Measurements from ENCODE around the gene MCF2L2.
"Not testable (repeated sequence)": the region's sequence is repeated elsewhere in the genome, so short reads cannot be mapped to it uniquely, and the experiment has no call there.

MCF2L2 gene

GRCh38 chr3:183428447-183429211, at the start of gene MCF2L2:
Gene MCF2L2, minus strand, starts transcription at chr3:183428619. Its CDS starts 642 bp downstream, at chr3:183427977.
- DNase-seq (ENCODE audit: low read depth in 2 of 2), result peak; percentile 39 to 71

- DNase-seq (ENCODE audit: low read depth in 2 of 2), result no peak
These were observed 49.5 kb upstream of the MCF2L2 start for GRCh38 chr3:183477801-183478456.

- not testable (repeated sequence) for DNase-seq (ENCODE audit: low read depth in 2 of 2)
These were observed 47.3 kb upstream of the MCF2L2 start for GRCh38 chr3:183475764-183476162.

- DNase-seq (ENCODE audit: low read depth in 2 of 2), result no peak
These were observed 46.8 kb upstream of the MCF2L2 start for GRCh38 chr3:183475016-183475763.

GRCh38 chr3:183473969-183474368, 45.5 kb upstream of the MCF2L2 start:
- DNase-seq (ENCODE audit: low read depth in 2 of 2), result no peak

- DNase-seq (ENCODE audit: low read depth in 2 of 2), result no peak
These were observed 43.7 kb upstream of the MCF2L2 start for GRCh38 chr3:183472155-183472554.

GRCh38 chr3:183468424-183468823, 40.0 kb upstream of the MCF2L2 start:
- DNase-seq (ENCODE audit: low read depth in 2 of 2), result no peak

- DNase-seq (ENCODE audit: low read depth in 2 of 2), result no peak
These were observed 38.2 kb upstream of the MCF2L2 start for GRCh38 chr3:183466575-183466974.

GRCh38 chr3:183465710-183466109, 37.3 kb upstream of the MCF2L2 start:
- DNase-seq (ENCODE audit: low read depth in 2 of 2), result not testable (repeated sequence)

GRCh38 chr3:183464480-183464879, 36.1 kb upstream of the MCF2L2 start:
- no peak for DNase-seq (ENCODE audit: low read depth in 2 of 2)

GRCh38 chr3:183460081-183461055, 31.9 kb upstream of the MCF2L2 start:
- no peak for DNase-seq (ENCODE audit: low read depth in 2 of 2)

GRCh38 chr3:183455089-183455488, 26.7 kb upstream of the MCF2L2 start:
- no peak for DNase-seq (ENCODE audit: low read depth in 2 of 2)

GRCh38 chr3:183454064-183454463, 25.6 kb upstream of the MCF2L2 start:
- no peak for DNase-seq (ENCODE audit: low read depth in 2 of 2)

GRCh38 chr3:183449791-183450190, 21.4 kb upstream of the MCF2L2 start:
- no peak for DNase-seq (ENCODE audit: low read depth in 2 of 2)

GRCh38 chr3:183449391-183449790, 21.0 kb upstream of the MCF2L2 start:
- no peak for DNase-seq (ENCODE audit: low read depth in 2 of 2)

- no peak for DNase-seq (ENCODE audit: low read depth in 2 of 2)
These were observed 20.1 kb upstream of the MCF2L2 start for GRCh38 chr3:183448369-183449128.

- peak; percentile 57 to 75 for DNase-seq (ENCODE audit: low read depth in 2 of 2)
These were observed 19.0 kb upstream of the MCF2L2 start for GRCh38 chr3:183447206-183448001.

GRCh38 chr3:183446838-183447205, 18.4 kb upstream of the MCF2L2 start:
- no peak for DNase-seq (ENCODE audit: low read depth in 2 of 2)

- no peak for DNase-seq (ENCODE audit: low read depth in 2 of 2)
These were observed 16.3 kb upstream of the MCF2L2 start for GRCh38 chr3:183444748-183445147.

Measured in stimulated activated CD4-positive, alpha-beta T cell treated with anti-CD3 and anti-CD28 coated beads, Interleukin-12 subunit alpha, Interleukin-12 subunit beta, amount 100 ng/mL, for 24 hours (primary cell).